Prostate gland (tissue), 2 donors: ENCODE measurements around the gene CDC42BPB. TPM values are rescaled to one million over a fixed set of nuclear protein-coding genes. Genes with fewer than 3 reads are reported as not detected.

Source experiments
- DNase-seq: peaks from one replicate; pipeline ENCODE4 v3.0.0-alpha.2; 2019; ENCODE audit warnings: low spot score
- H3K27ac ChIP-seq, 2 donors: fragments of 200-600 bp; sonication (generic); 2 replicates each; pipeline ENCODE4 v1.5.1; 2017 to 2019
- H3K27me3 ChIP-seq: fragments of 200-600 bp; sonication (generic); replicated peaks from 2 replicates; pipeline ENCODE4 v1.5.1; 2019; ENCODE audit not compliant: insufficient read depth
- H3K36me3 ChIP-seq, 2 donors: fragments of 200-600 bp; sonication (generic); 1 replicate in 1 of 2; 2 replicates in 1 of 2; pipeline versions ENCODE4 v1.5.1 to v1.8.1; 2017 to 2019
- H3K4me1 ChIP-seq: fragments of 200-600 bp; sonication (generic); replicated peaks from 2 replicates; pipeline ENCODE4 v1.5.1; 2019
- H3K4me3 ChIP-seq, 2 donors: fragments of 200-600 bp; sonication (generic); 2 replicates each; pipeline ENCODE4 v1.5.1; 2017 to 2019
- H3K9me3 ChIP-seq: fragments of 200-600 bp; sonication (generic); 2 replicates; pipeline ENCODE4 v1.5.1; 2017
- CTCF ChIP-seq, 4 experiments: fragments of 200-600 bp in 2 of 4; fragments of 450-650 bp in 2 of 4; sonication (generic) in 2 of 4; IDR thresholded peaks; 1 replicate in 3 of 4; 2 replicates in 1 of 4; pipeline ENCODE4 v1.5.1; 2016 to 2019; ENCODE audit warnings: antibody characterized with exemption in 4 of 4, mild to moderate bottlenecking in 2 of 4, moderate library complexity in 2 of 4
- POLR2A ChIP-seq: fragments of 450-650 bp; IDR thresholded peaks from one replicate; pipeline ENCODE4 v1.6.1; 2016; ENCODE audit warnings: antibody characterized with exemption, mild to moderate bottlenecking
- POLR2AphosphoS5 ChIP-seq: sonication (generic); formaldehyde crosslinking; IDR thresholded peaks from one replicate; pipeline ENCODE4 v1.6.1; 2017; ENCODE audit warnings: antibody characterized with exemption
- WGBS: methylation state at CpG from one replicate; pipeline ENCODE4 v1.1.5; 2018; 5-methylcytosine and 5-hydroxymethylcytosine counted together
- intact Hi-C: fragments of 100-400 bp; cut with DNase I; formaldehyde crosslinking; loops from one replicate; pipeline ENCODE4 v1.14.2; 2022
- total RNA-seq, 2 donors: library from RNA; depleted of rRNA; stranded (reverse); fragments of >200 nt; gene quantifications; one replicate each; pipeline ENCODE4 v1.1.0, GENCODE V29; 2016

CDC42BPB gene
- total RNA-seq, 2 donors from 2014 or later = 78.9 to 172 TPM

GRCh38 chr14:102914474-102915291 is 142.7 kb downstream of the CDC42BPB start:
- no peak overlapping the region for H3K27ac ChIP-seq
- 81% methylated on average over 26 of the region's 26 CpGs for WGBS
- H3K9me3 ChIP-seq = no peaks in the 10 kb centered on the region
- no peak for TF ChIP-seq CTCF (IDR thresholded peaks at IDR 0.05)
- no peak for TF ChIP-seq POLR2AphosphoS5
- no peak for TF ChIP-seq POLR2A
- DNase-seq = no peak
- no peaks in the 10 kb centered on the region for H3K4me1 ChIP-seq
- H3K4me3 ChIP-seq = no peak overlapping the region
- H3K36me3 ChIP-seq = no peaks in the 10 kb centered on the region
- no peaks in the 10 kb centered on the region for H3K27me3 ChIP-seq
- intact Hi-C loops = loop anchor here (5.0 to 10.0 kb wide), 2 partner anchors 142 to 220 kb away; no protein-coding TSS in a partner anchor

DNA sequence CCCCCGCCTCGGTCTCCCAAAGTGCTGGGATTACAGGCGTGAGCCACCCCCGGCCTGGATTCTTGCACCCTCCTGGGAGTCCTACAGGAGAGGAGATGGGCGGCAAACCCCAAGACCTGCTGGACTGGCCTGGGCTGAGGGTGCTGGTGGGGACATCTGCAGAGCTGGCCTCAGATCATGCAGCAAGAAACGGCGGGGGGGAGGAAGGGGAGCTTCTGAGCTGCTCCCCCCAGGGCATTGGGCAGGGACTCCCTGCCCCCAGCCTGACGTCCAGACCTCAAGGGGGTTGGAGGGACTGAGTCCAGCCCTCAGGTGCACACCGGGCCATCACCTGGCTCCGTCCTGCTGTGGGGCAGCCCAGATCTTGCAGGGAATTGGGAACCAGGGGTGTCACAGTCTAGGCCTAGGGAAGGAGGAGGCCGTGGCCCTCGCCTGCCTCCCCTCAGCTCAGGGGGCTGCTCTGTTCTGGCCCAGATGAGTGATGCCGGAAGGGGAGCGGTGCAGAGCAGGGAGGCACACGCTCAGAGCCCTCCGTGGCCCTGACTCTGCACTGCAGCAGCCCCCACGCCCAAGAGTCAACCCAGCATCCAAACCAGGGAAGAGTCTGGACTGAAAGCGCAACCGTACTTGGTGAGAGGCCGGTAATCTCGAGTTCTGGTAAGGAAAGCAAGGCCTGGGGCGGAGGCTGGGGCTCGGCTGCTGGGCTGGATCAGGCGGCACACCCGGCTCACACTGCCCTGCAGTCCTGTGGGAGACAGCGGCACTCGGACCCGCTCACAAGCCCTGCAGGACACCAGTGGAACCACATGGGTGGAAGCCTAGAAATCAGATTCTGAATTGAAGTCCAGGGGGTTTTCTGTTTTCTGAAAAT is 143.8 kb downstream of the CDC42BPB start:
- 88% methylated on average over 25 of the region's 28 CpGs for WGBS
- H3K9me3 ChIP-seq = no peaks in the 10 kb centered on the region
- H3K27ac ChIP-seq = no peak overlapping the region
- H3K4me1 ChIP-seq = no peaks in the 10 kb centered on the region
- intact Hi-C loops = loop anchor here (5.0 to 10.0 kb wide), 2 partner anchors 141 to 219 kb away; no protein-coding TSS in a partner anchor
- no peak for DNase-seq
- H3K36me3 ChIP-seq = no peaks in the 10 kb centered on the region
- TF ChIP-seq POLR2AphosphoS5 = no peak
- TF ChIP-seq CTCF (IDR thresholded peaks at IDR 0.05) = no peak
- TF ChIP-seq POLR2A = no peak
- no peaks in the 10 kb centered on the region for H3K27me3 ChIP-seq
- H3K4me3 ChIP-seq = no peak overlapping the region

DNA sequence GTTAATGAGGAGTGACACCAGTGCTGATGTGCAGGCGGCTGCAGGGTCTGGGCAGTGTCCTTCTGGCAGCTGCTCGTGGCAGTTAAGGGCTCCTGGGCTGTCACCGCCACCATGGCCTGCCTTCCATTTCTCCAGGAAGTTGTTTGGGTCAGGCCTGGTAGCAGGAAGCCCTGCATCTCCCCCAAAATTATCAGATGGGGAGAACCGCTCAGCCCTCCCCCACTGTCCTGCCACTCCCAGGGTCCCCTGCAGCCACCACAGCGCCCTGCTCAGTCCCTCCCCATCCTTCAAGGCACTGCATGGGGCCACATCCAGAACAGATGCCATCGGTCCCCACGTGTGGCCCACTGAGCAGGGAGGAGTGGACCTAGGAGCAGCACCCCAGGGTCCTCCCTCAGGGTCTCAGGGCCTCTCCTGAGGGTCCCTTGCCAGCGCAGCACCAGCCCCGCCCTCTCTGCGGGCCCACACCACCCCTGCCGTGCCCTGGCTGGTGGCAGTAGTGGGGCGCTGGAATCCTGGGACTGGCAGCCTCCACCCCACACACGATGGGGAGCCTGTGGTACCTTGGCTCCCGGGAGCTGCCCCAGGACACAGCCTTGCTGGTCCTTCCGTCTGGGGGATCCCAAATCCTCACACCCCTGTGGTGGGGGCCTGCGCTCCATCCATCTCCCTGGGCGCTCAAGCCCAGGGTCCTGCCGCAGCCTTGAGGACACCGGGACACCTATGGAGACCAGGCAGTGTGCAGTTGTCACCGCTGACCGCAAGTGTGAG is 145.2 kb downstream of the CDC42BPB start:
- TF ChIP-seq POLR2AphosphoS5 = no peak
- TF ChIP-seq POLR2A = no peak
- TF ChIP-seq CTCF (IDR thresholded peaks at IDR 0.05) = no peak
- Histone ChIP-seq H3K9me3 (no peaks in the 10 kb centered on the region), H3K27me3 (no peaks in the 10 kb centered on the region), H3K4me1 (no peaks in the 10 kb centered on the region), H3K4me3 (no peak overlapping the region), H3K36me3 (no peaks in the 10 kb centered on the region), H3K27ac (no peak overlapping the region)
- no peak for DNase-seq
- WGBS = 94% methylated on average over 21 of the region's 21 CpGs
- intact Hi-C loops = loop anchor here (5.0 to 10.0 kb wide), 2 partner anchors 140 to 217 kb away; no protein-coding TSS in a partner anchor

GRCh38 chr14:102911541-102911951 is 145.8 kb downstream of the CDC42BPB start:
- TF ChIP-seq CTCF (IDR thresholded peaks at IDR 0.05) (no peak), POLR2AphosphoS5 (no peak), POLR2A (no peak)
- no peak for DNase-seq
- intact Hi-C loops = loop anchor here (5.0 to 10.0 kb wide), 2 partner anchors 139 to 217 kb away; no protein-coding TSS in a partner anchor
- no peaks in the 10 kb centered on the region for H3K36me3 ChIP-seq
- no peaks in the 10 kb centered on the region for H3K4me1 ChIP-seq
- H3K27me3 ChIP-seq = no peaks in the 10 kb centered on the region
- no peak overlapping the region for H3K27ac ChIP-seq
- WGBS = 84% methylated on average over 19 of the region's 19 CpGs
- no peaks in the 10 kb centered on the region for H3K9me3 ChIP-seq
- H3K4me3 ChIP-seq = no peak overlapping the region
